GM15510 (cell line): ENCODE measurements around the gene KCNB1.

ENCODE experiments used
- POLR2A ChIP-seq: IDR thresholded peaks from 3 replicates; pipeline ENCODE4 v1.6.1; 2011; ENCODE audit warnings: borderline replicate concordance; ENCODE audit not compliant: insufficient read length; ENCODE audit errors: extremely low read depth

KCNB1 gene

DNA sequence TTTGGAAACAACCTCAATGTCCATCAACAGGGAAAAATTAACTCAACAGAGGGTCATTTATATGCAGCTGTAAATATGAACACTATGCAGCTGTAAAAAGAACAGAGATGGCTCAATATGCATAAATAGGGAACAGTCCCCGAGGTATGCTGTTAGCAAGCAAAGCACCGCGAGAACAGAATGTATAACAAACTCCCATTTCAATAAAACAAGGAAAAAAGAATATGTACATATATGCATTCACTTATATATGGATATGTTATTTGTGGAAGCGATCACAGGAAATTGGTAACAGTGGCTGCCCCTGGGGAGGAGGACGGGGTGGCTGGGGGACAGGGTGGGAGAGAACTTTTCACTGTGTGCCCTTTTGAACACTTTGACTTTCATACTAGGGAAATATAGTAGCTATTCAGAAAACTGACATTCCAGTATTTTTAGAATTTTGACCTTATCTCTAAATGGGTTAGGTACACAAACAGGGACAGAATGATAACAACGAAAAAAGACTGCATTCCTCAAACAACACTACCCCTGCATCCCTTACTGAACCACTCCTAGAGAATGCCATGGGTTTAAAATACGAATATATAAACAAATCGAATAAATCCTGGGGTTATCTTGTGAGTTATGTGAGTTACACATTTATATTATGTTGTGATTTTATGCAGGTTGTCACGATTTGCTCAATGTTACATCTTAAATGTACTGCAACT, 64.5 kb downstream of the KCNB1 start:
- no peak for TF ChIP-seq POLR2A

DNA sequence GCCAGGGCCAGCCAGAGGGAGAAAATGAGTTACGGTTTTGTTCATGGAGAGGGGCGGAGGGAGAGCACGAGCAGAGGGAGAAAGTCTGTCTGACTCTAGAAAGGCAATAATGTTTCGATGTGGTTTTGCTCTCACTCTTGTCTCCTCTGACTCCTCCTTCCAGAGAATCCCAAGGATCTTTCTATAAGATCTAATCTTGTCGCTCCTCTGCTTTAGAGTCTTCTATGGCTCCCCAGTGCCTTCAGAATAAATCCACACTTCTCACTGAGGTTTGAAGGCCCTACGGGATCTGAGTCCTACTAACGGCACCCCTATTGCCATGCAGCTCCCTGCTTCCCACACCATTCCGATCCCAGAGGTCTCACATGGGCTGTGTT, 66.8 kb downstream of the KCNB1 start:
- no peak for TF ChIP-seq POLR2A

DNA sequence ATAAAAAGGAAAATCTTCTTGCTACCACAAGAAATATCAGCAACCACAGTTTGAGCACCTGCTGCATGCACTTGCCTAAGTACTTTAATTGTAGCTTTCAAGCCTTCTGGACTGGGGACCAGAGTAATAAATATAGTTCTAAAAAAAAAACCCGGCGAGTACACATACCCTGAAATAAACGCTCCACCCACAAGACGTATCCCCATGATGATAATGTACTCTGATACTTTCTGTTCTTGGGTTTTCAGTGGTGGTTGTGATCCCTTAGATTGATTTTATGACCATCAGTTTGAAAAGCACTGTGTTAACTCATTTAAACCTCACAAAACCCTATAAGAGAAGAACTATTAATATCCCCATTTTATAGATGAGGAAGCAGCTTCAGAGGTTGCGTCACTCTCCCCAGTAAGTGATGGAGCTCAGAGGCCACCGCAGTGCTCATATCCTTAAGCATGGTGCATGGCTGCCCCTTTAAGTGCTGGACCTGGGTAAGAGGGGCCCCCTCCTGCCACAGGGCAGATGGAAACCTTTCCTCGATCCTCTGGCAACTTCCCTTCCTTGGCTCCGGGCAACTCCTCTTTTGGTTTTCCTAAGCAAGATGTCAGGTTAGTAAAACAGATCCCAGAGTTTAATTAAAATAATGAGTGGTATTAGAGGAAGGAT, 67.3 kb downstream of the KCNB1 start:
- TF ChIP-seq POLR2A: no peak

DNA sequence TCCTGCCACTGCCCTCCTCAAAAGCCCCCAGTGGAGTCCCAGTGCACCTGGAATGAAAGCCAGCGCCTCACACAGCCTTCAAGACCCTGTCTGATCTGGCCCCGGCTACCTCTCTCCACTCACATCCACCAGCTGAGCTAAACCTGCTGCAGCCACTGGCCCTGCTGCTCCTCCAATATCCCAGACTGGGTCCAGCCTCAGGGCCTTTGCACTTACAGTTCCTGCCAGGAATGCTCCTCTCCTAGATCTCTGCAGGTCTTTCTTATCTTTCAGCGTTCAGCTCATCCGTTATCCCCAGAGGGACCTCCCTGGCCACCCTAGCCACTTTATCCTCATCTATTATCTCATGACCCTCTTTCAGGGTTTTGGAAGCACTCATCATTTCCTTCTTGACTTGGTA, 68.8 kb downstream of the KCNB1 start:
- no peak for TF ChIP-seq POLR2A

DNA sequence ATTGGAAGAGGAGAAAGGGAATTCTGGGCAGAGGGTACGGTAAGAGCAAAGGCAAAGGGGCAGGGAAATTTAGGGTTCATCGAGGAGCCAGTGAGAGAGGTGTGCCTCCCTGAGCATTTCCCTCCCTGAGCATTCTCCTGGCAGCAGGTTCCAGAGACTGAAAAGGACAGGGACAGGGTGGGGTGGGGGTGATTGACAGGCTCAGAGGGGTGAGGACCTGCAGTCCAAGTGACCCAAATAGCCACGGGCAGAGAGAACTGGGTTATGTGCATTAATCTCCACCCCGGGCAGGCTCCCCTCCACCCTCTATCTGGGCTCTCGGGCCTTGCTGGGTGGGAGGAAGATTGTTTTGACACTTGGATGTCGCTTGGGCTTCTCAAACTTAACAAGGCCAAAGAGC, 69.5 kb downstream of the KCNB1 start:
- no peak for TF ChIP-seq POLR2A

DNA sequence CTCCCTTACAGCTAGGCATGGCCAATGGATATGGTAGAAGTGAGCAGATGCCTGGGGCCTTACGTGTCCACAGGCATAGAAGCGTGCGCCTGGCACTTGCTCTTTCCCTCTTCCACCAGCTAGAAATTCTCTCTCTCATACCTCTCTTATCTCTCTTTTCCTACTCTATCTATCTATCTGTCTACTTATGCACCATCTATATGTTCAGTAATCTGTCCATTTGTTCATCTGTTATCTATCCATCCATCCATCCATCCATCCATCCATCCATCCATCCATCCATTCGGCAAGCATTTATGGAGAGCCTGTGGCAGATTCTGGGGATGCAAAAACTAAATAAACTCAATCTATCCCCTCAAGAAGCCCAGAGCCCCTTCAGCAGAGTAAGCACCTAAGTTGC, 70.2 kb downstream of the KCNB1 start:
- no peak for TF ChIP-seq POLR2A

DNA sequence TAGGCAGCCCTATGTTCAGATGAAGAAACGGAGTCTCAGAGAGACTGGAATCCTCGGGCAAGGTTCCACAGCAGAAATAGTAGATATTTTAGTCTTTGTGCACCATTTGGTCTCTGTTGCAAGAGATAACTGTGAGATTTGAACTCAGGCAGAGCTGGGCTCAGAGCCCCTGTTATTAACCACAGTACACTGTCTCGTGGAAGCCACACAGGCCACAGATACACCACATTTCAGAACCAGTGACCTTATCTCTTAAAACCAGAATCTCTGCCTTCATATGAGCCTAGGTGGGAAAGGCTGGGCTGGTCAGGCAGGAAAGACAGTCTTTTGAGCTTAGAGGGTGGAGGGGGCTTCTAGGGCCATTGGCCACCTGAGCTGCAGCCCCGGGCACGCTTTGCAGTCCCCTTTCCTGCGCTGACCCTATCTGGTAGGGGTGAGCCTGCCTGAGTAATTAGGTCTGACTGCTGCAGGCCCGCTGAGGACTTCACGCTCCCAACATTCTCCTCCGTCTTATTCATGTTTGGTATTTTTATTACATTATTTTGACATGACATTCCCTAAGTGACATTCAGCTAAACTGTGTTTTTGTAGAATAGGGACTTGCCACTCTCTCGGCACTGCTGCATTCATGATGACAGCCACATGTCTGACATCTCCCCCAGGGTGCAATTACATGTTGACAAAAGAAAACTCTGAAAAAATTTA, 71.1 kb downstream of the KCNB1 start:
- no peak for TF ChIP-seq POLR2A

DNA sequence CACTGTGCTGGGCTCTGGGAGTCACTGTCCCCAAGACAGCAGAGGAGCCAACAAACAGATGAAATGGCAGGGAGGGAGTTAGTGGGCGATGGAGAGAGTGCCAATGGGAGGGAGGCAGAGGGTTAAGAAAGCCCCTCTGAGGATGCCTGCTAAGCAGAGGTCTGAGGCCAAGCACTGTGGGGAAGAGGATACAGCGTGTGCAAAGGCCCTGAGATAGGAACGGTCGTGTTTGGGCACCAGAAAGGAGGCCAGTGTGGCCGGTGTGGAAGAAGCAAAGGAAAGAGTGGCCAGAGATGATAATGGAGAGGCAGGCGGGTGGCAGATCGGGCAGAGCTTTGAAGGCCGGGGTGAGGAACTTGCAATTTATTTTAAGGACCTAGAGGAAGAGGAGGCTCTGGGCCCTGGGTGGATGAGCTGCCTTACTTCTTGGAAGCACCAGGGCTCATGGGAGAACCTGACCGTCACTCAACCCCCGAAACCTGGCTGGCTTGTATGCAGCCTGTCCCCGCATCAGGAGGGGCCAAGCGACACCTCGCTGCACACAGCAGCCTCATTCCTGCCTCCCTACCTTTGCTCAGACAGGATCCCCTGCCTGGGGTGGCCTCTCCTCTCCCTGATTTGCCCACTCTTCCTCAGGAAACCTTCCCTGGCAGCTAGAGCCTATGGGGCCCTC, 73.0 kb downstream of the KCNB1 start:
- no peak for TF ChIP-seq POLR2A

DNA sequence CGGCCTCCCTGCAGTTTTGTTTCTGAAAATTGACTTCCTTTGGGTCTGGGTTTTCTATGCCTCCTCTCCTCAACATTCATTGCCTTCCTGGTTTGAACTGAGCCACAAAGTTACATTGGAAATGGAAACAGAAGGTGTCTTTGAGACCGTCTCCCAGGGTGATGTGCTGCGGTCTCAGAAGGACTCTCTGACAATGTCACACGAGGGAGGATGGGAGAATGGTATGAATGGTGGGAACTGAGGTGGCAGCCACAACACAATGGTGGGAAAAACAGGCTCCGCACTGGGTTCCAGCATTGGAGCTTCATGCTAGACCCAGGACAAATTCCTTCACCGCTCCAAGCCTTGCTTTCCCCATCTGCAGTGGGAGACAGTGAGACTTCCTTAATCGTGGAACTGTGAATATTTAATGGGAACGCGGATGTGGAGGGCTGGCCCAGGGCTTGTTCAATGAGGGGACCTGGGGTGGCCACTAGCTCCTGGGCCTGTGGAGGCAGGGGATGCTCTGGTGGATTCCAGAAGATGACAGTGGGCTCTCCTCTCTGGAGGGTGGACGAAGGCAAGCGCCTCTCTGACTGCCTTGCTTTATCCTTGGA, 73.9 kb downstream of the KCNB1 start:
- no peak for TF ChIP-seq POLR2A

DNA sequence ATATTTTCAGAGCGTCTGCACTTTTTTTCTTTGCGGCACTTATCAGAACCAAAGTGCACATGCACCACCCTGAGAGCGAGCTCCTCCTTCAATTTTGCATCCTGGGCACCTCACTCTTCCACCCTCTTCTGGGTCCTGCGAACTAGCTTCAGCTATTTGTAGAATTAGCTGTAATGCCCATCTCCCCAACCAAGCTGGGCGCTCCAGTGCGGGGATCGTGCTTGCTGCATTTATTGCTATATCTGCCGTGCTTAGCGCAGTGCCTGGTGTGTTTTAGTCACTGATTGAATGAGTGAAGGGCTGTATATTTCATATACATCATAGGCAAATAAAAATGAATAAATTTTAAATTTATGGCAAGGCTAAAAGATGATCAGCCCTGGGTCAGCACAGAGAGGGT, 75.8 kb downstream of the KCNB1 start:
- no peak for TF ChIP-seq POLR2A

DNA sequence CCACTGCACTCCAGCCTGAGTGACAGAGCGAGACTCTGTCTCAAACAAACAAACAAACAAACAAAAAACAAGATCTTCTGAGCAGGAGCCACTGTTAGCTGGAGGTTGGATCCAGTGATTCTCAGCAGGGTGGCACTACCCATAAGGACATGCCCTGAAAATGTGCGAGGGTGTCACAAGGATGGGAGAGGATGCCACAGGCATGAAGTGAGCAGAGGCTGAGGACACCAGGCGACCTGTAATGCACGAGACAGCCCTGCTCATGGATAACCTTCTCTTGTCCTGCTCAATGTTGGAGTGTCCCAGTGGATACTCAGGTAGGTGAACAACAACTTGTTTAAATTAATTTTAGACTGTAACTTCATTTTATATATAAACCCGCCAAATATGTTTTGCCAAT, 76.8 kb downstream of the KCNB1 start:
- no peak for TF ChIP-seq POLR2A

DNA sequence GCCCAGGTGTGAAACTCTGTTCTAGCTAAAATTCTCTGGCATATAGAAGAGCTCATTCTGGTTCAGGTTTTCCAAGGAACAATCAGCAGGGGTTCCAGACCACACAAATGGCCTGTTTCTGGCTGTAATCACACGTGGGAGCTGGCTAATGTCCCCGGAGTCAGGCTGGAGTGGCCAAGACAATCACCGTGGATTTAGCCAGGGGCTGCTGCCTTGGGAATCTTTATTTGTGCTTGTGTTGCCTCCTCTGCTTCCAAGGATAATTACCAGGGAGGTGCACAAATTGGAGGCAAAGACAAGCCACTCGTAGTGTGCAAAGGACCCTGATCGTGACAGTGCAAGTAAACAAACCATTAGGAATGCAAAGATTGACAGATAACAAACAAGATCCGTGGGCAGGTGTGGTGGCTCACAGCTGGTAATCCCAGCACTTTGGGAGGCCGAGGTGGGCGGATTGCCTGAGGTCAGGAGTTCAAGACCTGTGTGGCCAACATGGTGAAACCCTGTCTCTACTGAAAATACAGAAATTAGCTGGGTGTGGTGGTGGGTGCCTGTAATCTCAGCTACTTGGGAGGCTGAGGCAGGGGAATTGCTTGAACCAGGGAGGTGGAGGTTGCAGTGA, 77.3 kb downstream of the KCNB1 start:
- TF ChIP-seq POLR2A: no peak

DNA sequence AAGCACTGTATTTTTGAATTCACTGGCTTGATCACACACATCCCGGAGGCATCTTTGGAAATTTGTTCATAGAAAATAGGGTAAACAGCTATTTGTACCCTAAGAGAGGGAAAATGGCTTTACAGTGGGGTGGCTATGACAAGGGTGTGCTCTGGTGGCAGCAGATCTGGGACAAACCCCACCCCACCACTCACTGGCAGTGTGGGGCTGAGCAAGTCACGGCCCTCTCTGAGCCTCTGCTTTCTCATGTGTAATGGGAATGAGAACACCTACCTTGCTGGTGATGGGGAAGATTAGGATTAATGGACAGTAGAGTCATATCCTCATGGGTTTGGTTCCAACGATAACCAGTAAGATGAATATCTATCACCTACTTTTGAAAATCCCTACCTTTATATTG, 78.0 kb downstream of the KCNB1 start:
- TF ChIP-seq POLR2A: no peak

DNA sequence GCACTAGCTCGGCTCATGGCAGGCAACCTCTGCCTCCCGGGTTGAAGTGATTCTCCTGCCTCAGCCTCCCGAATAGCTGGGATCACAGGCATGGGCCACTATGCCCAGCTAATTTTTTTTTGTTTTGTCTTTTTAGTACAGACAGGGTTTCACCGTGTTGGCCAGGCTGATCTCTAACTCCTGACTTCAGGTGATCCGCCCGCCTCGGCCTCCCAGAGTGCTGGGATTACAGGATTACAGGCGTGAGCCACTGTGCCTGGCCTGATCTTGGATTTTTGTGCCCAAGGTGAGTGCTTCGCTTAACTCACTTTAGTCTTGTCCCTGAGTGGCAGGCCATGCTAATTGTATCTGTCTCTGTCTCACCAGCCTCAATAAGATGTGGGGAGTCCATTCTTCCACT, 78.6 kb downstream of the KCNB1 start:
- TF ChIP-seq POLR2A: no peak

DNA sequence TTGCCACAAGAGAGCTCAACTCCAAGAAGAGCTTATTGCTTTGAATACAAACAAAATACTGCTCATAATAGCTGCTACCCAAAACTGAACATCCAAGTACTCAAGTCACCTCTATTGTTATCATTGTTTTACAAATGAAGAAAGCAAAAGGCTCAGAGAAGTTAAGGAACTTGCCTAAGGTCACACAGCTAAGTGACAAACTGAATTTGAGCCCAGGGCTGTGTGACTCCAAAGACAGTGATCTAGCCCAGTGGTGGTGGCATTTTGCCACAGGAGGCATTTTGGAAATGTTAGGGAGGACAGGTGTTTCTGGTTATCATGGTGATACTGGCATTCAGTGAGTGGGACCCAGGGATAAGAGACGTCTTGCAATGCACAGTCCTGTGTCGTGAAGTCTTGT, 79.5 kb downstream of the KCNB1 start:
- TF ChIP-seq POLR2A: no peak

DNA sequence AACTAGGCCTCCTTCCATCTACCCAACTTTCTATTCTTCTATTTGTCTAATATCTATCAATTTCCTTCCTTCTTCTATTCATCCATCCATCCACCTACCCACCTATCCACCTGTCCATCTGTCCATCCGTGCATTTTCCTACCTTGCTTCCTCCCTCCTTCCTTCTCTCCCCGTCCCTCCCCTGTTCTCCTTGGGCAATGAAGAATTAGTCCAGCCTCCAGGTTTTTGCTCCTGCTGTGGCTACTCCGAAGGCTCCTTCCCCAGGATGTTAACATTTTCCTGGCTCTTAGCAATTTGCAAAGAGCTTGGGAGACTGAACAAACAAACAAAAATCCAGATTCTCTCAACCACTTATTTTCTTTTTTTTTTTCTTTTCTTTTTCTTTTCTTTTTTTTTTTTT, 81.6 kb downstream of the KCNB1 start:
- TF ChIP-seq POLR2A: no peak

DNA sequence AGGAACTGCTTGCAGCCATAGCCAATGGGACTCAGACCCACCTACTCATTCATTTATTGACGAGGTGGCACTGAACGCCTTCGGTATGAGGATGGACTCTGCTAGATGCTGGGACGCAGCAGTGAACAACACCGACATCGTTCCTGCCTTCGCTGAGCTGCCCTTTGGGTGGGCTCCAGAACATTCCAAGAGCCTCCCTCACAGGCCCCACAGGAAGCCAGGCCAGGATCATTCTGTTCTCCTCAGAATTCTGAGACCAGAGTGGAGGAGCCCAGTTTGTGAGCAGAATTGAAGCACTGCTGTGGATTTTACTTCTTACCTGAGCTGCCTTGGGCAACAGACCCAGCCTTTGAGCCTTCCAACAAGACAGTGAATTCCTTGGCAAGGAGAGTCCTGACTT, 82.1 kb downstream of the KCNB1 start:
- no peak for TF ChIP-seq POLR2A
